NCI-H345 treated with DMSO at 0.1 percent for 48 hours (cell line): Measurements from ENCODE around the gene KLRF1.

ENCODE experiments used
- DNase-seq: peaks from one replicate; lab custom pipeline; 2025; ENCODE audit not compliant: unreplicated experiment; lab: John Stamatoyannopoulos, UW

KLRF1 gene

GRCh38 chr12:9808504-9808903, 18.8 kb upstream of the KLRF1 start:
- no peak for DNase-seq

- no peak for DNase-seq
These were observed 17.9 kb upstream of the KLRF1 start for GRCh38 chr12:9809338-9809737.

- no peak for DNase-seq
These were observed 17.4 kb upstream of the KLRF1 start for GRCh38 chr12:9809866-9810265.

DNA sequence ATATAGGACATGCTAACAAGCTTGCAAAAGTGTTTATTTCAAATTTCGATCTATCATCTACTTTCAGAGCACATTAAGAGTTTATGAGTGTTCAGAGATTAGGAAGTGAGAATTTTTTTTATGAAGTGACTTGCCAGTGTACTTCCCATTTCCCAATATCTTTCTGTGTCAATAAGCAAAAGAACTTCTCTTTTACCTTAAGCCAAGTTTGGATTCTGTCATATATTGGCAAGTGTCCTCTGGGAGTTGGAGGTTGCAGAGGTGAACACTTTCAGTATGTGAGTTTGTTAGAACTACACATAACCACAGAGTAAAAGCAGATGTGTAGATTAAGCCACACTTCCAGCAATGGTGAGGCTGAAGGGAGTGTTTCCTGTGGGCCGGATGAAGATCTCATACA, 16.6 kb upstream of the KLRF1 start:
- no peak for DNase-seq

DNA sequence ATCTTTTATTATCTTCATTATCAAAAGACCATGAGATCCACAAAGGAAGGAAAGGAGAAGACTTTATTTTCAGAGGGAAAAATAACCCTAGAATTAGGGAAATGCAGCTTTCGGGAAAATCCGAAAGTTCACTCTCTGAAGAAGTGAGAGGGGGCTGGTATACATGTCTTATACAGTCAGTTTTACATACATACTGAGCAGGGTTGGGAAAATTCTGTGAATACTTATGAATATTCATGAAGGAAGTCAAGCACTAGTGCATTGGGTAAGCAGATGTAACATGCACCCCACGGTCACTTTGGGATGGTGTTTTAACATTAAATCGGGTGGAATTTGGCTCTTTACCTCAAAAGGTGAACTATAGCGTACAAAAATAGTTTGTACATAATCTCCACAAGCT, 15.7 kb upstream of the KLRF1 start:
- DNase-seq: no peak

GRCh38 chr12:9813821-9814798, 13.2 kb upstream of the KLRF1 start:
- peak; percentile 9 for DNase-seq

DNA sequence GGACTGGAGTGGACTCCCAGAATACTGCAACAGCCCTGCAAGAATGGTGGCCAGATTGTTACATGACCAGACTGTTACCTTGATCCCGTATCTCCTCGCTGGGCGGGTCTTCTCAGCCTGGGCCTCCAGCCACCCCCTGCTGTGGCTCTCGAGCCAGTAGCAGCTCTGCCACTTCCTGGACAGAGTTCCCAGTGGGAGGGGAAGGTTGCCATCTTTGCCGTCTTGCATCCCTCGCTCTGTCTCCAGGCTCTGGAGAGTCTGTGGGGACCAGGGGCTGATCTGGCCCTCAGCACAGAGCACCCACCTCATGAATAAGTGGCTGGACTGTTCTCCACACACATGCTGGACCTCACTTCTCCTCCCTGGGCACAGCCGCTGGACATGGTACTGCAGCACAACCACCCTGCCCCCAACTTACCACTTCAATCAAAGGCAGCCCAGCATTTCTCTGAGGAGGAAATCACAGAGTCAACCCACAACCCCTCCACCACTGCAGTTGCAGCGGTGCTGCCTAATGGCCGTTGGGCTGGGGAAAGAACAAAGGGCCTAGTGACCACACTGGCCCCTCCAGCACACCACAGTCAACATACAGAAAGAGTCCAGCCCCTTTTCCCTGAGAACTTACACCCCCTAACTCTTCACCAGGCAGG, 6.9 kb upstream of the KLRF1 start:
- no peak for DNase-seq

DNA sequence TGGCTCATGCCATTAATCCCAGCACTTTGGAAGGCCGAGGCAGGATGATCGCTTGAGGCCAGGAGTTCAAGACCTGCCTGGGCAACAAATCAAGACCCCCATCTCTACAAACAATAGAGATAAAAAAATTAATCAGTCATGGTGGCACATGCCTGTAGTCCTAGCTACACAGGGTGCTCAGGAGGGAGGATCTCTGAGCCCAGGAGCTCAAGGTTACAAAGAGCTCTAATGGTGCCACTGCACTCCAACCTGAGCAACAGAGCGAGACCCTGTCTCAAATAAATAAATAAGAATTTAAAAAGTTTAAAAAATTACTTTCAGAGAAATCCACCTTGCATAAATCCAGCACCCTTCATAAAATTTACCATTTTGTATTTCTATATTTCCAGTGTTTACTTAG, 2.2 kb downstream of the KLRF1 start:
- DNase-seq: no peak

- DNase-seq: no peak
These were observed 2.7 kb downstream of the KLRF1 start for GRCh38 chr12:9829982-9830381.

GRCh38 chr12:9831720-9832119, 4.4 kb downstream of the KLRF1 start:
- DNase-seq: no peak

DNA sequence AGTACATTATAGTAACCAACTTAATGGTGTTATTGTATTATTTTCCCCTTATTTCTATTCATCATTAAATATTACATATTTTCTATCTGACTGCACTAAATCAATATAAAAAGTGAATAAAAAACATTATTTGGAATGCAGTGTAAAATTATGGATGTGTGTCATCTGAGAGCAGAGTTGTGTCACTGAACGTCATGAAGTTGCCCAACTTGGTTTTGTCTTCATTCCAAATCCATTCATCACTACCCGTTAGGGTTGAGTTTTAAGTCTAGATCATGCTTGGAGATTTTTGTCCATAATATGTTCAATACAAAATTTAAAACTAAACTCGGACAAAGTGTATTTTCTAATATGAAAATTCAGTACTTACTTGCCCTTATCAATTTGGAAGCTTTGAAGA, 16.1 kb downstream of the KLRF1 start:
- no peak for DNase-seq

- DNase-seq: no peak
These were observed 21.6 kb downstream of the KLRF1 start for GRCh38 chr12:9848899-9849298.

DNA sequence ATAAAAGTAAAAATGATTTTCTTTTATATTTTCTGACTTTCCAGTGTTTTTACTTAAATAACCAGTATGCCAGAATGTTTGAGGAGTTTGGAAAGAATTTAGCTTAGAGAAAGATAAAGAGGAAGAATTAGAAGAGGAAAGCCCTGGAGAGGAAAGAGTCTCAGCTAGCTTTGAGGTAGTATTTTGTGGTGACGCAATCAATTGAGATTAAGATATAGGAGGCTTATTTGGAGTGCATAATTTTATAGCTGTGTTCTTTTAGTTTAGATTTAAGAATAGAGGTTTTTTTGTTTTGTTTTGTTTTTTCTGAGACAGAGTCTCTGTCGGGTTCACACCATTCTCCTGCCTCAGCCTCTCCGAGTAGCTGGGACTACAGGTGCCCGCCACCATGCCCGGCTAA, 23.8 kb downstream of the KLRF1 start:
- DNase-seq: no peak

GRCh38 chr12:9851927-9852326, 24.6 kb downstream of the KLRF1 start:
- DNase-seq: no peak

DNA sequence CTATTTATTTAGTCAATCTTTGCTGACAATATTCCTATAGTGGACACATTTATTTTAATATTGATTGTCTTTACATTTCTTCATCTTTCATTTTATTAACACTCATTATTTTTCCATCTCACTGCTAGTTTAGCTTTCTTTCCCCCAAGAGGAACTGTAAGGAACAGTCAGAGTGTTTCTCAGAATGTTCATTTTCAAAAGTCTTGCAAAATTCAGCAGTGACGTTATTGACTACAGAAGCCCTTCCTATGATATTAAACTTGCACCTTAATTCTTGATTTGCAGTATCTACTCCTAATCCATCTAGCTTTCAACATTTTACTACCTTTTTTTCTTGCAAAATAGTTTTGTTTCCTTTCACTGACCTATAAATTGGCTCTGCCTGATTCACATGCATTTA, 28.9 kb downstream of the KLRF1 start:
- no peak for DNase-seq

DNA sequence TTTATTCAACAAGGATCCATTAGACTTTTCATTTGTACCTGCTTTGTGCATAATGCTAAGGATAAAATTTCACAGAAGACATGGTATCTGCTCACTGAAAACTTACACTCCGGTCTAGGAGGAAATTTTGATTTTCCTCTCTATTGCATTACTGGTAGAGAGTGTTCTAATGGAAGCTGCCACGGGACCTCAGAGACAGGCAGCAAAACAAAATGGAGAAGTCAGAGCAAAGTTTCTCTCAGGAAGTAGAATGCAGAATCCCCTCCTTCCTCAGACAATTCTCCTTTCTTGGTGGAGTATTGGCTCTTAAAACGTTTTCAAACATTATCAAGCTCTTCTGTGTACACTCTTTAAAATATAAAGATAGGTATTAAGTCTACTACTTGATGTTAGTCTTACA, 29.6 kb downstream of the KLRF1 start:
- DNase-seq: no peak

GRCh38 chr12:9858135-9858534, 30.9 kb downstream of the KLRF1 start:
- no peak for DNase-seq

- no peak for DNase-seq
These were observed 37.8 kb downstream of the KLRF1 start for GRCh38 chr12:9864913-9865675.

DNA sequence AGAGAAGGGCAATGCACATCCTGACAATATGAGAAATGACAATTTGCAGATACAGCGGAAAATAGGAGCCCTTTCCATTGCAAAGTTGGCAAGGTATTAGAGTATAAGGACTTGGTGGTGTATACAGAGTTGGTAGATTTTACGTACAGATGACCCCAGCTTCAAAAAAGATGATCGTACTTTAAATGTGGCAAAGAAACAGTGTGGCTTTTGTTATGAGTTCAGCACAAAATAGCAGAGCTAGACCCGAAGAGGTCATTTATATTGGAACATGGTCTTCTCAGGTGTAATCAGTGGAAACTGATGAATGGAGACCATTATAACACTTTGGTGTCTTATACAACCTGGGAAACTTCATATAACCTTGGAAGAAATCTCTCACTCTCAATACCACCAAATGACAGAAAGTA, 39.6 kb downstream of the KLRF1 start:
- no peak for DNase-seq

GRCh38 chr12:9867531-9867930, 40.2 kb downstream of the KLRF1 start:
- DNase-seq: no peak

- DNase-seq: no peak
These were observed 41.1 kb downstream of the KLRF1 start for GRCh38 chr12:9868311-9868801.

DNA sequence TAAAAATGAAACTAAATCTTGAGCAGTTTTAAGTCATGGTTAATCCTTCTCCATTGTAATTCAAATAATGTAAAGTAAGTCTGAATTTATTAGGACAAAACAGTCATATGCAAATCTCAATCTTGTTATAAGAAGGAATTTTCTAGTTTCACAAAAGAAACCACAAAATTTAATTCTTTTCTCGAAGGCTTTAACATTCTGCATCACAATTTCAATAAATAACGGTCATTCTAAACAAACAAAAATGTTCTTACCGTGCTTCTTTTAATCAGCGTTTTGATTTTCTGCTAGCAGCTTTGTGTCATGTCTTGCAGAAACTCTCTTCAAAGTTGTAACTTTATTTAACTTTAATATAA, 41.6 kb downstream of the KLRF1 start:
- no peak for DNase-seq
